Testis (tissue), 2 donors: Measurements from ENCODE around the gene ITPR2.

ENCODE experiments used
- POLR2A ChIP-seq: fragments of 450-650 bp; IDR thresholded peaks from one replicate; pipeline ENCODE4 v1.6.1; 2017; ENCODE audit warnings: antibody characterized with exemption, mild to moderate bottlenecking, moderate library complexity
- TF ChIP-seq, protein P1 (sequence below), 3 experiments: fragments of 450-650 bp in 2 of 3; fragments of 200-600 bp in 1 of 3; sonication (generic) in 1 of 3; IDR thresholded peaks; one replicate each; pipeline ENCODE4 v1.5.1; 2016 to 2019; ENCODE audit warnings: antibody characterized with exemption in 3 of 3, mild to moderate bottlenecking in 2 of 3, moderate library complexity in 1 of 3

DNA sequence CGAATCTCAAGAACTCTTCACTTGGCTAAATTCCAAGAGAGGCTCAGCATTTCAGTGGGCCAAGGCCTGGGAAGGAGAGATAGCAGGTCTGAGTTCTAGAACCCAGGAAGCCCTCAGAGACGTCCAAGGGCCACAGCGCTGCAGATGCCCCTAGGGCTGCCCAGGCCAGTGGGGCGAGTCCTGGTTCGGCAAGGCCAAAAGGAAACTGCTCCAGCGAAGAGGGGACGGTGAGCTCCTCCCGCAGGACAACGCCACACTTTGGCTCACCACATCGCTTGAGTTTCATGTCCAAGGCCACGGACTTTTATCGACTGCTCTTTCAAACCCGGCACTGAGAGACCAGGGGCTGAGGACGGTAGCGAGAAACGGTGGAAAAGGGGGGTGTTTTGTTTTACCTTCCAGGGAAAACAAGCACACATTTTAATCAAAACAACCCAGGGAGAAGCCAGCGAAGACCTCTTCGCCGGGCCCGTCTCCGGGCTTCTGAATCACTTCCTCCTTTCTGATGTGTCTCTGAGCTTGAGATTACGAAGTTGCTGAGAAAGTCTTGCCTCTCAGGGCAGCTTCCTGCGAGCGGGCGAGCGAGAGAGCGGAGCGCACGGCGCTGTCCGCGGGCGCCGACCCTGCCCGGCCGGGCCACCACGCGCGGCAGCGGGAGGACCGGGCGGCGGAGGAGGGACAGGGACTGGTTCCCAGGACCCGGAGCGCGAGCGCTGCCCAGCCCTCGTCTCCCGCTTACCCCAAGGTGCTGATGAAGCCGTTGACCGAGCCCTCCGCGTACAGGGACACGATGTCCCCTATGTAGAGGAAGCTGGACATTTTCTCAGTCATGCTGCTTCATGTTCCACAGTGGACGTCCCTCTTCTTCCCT lies 808 bp downstream of the ITPR2 start:
- TF ChIP-seq, protein P1, sequence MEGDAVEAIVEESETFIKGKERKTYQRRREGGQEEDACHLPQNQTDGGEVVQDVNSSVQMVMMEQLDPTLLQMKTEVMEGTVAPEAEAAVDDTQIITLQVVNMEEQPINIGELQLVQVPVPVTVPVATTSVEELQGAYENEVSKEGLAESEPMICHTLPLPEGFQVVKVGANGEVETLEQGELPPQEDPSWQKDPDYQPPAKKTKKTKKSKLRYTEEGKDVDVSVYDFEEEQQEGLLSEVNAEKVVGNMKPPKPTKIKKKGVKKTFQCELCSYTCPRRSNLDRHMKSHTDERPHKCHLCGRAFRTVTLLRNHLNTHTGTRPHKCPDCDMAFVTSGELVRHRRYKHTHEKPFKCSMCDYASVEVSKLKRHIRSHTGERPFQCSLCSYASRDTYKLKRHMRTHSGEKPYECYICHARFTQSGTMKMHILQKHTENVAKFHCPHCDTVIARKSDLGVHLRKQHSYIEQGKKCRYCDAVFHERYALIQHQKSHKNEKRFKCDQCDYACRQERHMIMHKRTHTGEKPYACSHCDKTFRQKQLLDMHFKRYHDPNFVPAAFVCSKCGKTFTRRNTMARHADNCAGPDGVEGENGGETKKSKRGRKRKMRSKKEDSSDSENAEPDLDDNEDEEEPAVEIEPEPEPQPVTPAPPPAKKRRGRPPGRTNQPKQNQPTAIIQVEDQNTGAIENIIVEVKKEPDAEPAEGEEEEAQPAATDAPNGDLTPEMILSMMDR (IDR thresholded peaks at IDR 0.05), result no peak
- no peak for TF ChIP-seq POLR2A
